Measurements from ENCODE around the gene PRKAB1.
"Not testable (repeated sequence)": the region's sequence is repeated elsewhere in the genome, so short reads cannot be mapped to it uniquely, and the experiment has no call there.

PRKAB1 gene

GRCh38 chr12:119667577-119668323, at the start of gene PRKAB1:
Gene PRKAB1, plus strand, starts transcription at chr12:119668133. Its CDS starts 112 bp downstream, at chr12:119668245.
- peak; percentile 93 to 95 for DNase-seq (ENCODE audit: extremely low read depth in 1 of 2, low read depth in 1 of 2)

- not testable (repeated sequence) for DNase-seq (ENCODE audit: extremely low read depth in 1 of 2, low read depth in 1 of 2)
Measured at GRCh38 chr12:119618328-119618896, 49.5 kb upstream of the PRKAB1 start.

GRCh38 chr12:119620490-119620889, 47.4 kb upstream of the PRKAB1 start:
- DNase-seq (ENCODE audit: extremely low read depth in 1 of 2, low read depth in 1 of 2), result no peak

DNA sequence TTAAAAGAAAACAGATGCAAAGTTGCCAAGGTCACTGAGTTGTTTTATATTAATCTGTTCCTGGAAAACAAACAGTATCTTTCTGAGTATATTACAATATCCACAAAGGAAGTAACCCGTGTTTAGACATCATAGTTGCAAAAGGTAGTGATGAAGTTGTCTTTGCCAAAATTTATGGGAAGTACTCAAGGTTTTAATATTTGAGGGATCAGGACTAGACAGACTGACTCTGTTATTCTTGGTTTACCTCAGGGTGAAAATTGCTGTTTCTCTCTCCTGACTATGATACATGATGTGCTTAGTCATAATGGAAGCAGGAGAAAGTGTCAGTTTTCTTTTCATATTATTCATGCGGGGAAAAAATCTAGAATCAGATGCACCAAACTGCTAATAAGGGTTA, 46.1 kb upstream of the PRKAB1 start:
- no peak for DNase-seq (ENCODE audit: extremely low read depth in 1 of 2, low read depth in 1 of 2)

DNA sequence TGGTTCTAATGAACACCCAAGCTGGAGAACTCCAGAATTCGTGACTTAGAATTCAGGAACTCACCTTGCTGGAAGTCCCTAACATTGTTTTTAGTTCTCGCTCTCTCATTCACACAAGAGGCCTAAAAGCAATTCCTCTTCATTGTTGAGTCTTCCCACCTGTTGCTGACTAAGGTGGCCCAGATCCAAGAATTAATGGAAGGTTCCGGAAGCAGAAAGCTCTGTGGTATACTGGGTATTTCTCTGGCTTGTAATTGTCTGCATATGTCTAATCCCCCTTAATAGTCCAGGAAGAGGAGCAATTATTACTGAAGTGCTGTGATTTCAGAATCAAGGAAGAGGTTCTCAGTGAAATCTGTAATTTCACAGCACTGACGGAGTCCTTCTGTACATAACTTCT, 43.0 kb upstream of the PRKAB1 start:
- no peak for DNase-seq (ENCODE audit: extremely low read depth in 1 of 2, low read depth in 1 of 2)

DNA sequence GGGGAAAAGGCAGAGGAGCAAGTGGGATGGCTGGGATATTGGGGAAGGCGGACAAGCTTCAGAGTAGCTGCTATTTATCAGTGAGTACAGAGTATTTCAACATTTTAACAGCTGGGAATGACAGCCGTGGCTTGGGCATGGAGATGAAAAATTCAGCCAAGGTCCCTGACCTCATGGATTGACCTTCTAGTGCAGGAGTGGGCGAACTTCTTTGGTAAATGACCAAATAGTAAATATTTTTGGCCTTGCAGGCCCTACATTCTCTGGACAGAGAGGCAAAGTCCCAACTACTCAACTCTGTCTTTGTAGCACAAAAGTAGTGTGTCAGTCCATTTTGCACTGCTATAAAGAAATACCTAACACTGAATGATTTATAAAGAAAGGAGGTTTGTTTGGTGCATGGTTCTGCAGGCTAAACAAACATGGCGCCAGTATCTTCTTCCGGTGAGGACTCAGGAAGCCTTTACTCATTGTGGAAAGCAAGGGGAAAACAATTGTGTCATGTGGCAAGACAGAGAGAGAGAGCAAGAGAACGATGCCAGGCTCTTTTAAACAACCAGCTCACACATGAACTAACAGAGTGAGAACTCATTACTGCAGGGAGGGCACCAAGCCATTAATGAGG, 40.8 kb upstream of the PRKAB1 start:
- no peak for DNase-seq (ENCODE audit: extremely low read depth in 1 of 2, low read depth in 1 of 2)

DNA sequence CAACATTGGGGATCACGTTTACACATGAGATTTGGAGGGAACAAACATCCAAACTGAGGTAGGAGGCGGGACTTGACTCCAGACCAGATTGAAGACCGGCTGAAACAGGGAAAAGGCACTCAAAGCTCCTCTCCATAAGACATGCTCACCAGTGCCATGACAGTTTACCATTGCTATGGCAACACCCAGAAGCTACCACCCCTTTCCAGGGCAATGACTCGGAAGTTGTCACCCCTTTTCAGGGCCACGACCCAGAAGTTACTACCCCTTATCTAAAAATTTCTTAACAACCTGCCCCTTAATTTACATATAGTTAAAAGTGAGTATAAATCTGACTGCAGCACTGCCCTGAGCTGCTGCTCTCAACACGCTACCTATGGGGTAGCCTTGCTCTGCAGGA, 40.2 kb upstream of the PRKAB1 start:
- DNase-seq (ENCODE audit: extremely low read depth in 1 of 2, low read depth in 1 of 2), result no peak

GRCh38 chr12:119630223-119630780, 37.6 kb upstream of the PRKAB1 start:
- no peak for DNase-seq (ENCODE audit: extremely low read depth in 1 of 2, low read depth in 1 of 2)

- no peak for DNase-seq (ENCODE audit: extremely low read depth in 1 of 2, low read depth in 1 of 2)
Measured at GRCh38 chr12:119630962-119631550, 36.9 kb upstream of the PRKAB1 start.

GRCh38 chr12:119631930-119632678, 35.8 kb upstream of the PRKAB1 start:
- no peak for DNase-seq (ENCODE audit: extremely low read depth in 1 of 2, low read depth in 1 of 2)

- DNase-seq (ENCODE audit: extremely low read depth in 1 of 2, low read depth in 1 of 2), result no peak
Measured at GRCh38 chr12:119634743-119635142, 33.2 kb upstream of the PRKAB1 start.

DNA sequence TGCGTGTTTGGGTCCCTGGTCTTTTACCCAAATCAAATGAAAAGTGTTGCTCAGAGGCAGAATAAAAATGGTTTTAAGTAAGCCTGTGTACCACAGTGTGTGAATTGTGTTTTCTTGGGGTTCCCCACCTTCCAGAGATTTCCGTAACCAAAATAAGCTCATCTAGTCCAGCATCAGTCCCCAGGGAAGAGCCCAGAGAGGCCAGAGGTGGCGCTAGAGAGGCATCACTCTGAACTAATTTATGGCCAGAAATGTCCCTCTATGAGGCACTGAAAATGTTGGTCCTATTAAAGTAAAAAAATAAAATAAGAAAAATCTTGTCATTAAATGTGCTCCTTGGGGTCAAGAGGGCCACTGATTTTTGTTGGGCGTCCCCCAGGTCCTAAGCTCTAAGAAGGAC, 24.9 kb upstream of the PRKAB1 start:
- DNase-seq (ENCODE audit: extremely low read depth in 1 of 2, low read depth in 1 of 2), result no peak

DNA sequence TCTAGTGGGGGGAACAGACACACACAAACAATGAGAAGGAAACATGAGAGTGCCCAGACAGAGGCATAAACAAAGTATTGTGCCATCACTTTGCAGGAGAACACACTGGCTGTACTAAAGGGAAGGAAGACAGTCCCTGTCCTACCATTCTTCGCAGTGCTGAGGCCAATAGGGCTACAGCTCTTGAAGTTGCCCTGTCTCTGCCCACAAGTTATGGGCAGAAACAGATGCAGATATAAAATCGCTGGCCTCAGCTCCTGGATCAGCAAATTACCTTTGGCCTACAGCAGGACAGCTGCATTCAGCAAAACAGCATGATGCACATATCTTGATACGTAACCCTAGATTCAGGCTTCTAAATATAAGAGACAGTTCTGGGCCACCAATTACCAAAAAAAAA, 23.0 kb upstream of the PRKAB1 start:
- DNase-seq (ENCODE audit: extremely low read depth in 1 of 2, low read depth in 1 of 2), result no peak

GRCh38 chr12:119645535-119646059, 22.3 kb upstream of the PRKAB1 start:
- DNase-seq (ENCODE audit: extremely low read depth in 1 of 2, low read depth in 1 of 2), result no peak

DNA sequence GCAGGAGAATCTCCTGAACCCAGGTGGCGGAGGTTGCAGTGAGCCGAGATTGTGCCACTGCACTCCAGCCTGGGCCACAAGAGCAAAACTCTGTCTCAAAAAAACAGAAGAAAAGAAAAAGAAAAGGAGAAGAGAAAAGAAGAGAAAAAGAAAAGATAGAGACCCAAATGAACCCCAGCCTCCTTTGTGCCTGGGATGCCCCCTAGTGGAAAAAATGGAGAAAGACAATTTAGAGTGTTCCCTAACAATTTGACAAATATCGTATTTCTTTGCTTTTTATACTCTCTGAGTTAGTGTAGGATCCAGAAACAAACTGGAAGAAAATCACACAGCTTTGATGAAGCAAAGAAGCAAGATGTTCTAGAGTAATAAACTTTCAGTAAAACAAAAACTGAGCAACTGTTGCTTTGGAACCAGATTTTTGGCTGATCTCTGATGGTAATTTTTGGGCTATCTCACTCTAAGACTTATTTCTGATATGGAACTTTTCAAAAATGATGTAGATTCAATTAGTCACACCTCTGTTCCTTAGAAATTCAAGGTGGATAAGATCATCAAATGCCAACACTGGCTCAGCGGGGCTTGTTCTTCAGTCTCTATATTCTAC, 18.6 kb upstream of the PRKAB1 start:
- no peak for DNase-seq (ENCODE audit: extremely low read depth in 1 of 2, low read depth in 1 of 2)

DNA sequence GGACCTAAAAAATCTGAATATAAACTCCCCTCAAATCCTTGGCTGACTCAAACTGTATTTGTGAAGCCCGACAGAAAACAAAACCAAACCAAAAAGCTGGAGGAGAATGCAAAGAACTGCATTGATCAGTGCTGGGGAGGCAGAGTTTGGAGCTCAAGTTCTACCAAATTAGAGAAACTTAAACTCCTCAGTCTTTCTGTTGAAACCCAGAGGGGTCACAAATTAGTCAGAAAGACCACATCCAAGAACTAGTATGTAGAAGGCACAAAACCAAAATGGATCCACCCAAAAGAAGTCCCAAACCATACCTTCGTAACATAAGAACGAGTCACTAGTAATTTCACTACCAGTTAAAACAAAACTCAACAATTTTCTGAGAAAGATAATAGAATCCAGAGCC, 15.3 kb upstream of the PRKAB1 start:
- DNase-seq (ENCODE audit: extremely low read depth in 1 of 2, low read depth in 1 of 2), result no peak

DNA sequence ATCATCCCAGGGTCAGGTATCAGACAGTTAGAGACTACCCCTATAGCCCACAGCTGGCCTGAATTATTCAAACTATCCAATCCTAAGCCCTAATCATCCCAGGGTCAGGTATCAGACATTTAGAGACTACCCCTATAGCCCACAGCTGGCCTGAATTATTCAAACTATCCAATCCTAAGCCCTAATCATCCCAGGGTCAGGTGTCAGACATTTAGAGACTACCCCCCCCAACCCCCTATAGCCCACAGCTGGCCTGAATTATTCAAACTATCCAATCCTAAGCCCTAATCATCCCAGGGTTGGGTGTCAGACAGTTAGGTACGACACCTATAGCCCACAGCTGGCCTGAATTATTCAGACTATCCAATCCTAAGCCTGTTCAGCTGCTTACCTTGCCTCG, 10.9 kb upstream of the PRKAB1 start:
- DNase-seq (ENCODE audit: extremely low read depth in 1 of 2, low read depth in 1 of 2), result not testable (repeated sequence)

GRCh38 chr12:119658166-119658565, 9.8 kb upstream of the PRKAB1 start:
- DNase-seq (ENCODE audit: extremely low read depth in 1 of 2, low read depth in 1 of 2), result not testable (repeated sequence)

DNA sequence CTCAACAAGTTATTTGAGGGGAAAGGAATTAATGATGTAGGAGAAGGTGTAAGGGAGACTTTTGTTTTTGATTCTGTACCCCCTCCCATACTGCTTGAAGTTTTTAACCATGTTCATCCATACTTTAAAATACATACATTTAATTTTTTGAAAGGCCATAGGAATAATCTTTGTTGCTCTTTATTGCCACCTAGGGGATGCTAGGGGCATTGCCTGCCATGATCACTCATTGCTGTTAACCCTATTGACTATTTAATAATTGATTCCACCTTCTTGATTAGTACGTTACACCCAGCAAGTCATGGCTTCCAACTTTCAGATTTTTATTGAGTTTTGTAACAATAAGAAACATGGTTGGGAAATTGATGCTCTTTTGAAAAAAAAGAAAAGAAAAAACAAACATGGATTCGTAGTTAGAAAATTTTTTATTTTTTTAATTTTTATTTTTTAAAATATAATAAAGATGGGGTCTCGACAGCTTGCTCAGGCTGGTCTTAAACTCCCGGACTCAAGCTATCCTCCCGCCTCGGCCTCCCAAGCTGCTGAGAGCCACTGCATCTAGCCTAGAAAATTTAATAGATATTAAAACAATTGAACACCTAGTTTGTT, 8.5 kb upstream of the PRKAB1 start:
- DNase-seq (ENCODE audit: extremely low read depth in 1 of 2, low read depth in 1 of 2), result no peak

DNA sequence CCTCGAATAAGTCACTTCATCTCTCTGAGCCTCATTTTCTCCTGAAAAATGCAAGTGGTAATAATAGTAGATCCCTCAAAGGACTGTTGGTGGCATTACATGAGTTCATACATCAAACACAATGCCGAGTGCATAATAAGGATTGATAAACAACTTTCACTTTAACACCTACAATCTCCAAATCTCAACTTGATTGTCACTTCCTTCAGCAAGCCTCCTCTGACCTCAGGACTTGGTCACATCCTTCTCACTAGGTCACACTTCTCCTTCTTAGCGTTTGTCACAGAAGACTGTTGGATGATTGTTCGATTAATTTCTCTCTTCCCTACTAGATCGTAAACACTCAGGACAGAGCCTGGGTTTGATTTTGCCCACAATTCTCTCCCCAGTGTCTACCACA, 7.9 kb upstream of the PRKAB1 start:
- DNase-seq (ENCODE audit: extremely low read depth in 1 of 2, low read depth in 1 of 2), result no peak

All from stimulated activated CD8-positive, alpha-beta memory T cell treated with anti-CD3 and anti-CD28 coated beads, Interleukin-7, amount 100 ng/mL, for 48 hours (primary cell).